NCI-H146 (cell line): ENCODE results near the gene HIGD1C.
"Not testable (repeated sequence)": the region's sequence is repeated elsewhere in the genome, so short reads cannot be mapped to it uniquely, and the experiment has no call there.

Source experiments
- DNase-seq: peaks from one replicate; lab custom pipeline; 2025; lab: John Stamatoyannopoulos, UW

The HIGD1C gene

DNA sequence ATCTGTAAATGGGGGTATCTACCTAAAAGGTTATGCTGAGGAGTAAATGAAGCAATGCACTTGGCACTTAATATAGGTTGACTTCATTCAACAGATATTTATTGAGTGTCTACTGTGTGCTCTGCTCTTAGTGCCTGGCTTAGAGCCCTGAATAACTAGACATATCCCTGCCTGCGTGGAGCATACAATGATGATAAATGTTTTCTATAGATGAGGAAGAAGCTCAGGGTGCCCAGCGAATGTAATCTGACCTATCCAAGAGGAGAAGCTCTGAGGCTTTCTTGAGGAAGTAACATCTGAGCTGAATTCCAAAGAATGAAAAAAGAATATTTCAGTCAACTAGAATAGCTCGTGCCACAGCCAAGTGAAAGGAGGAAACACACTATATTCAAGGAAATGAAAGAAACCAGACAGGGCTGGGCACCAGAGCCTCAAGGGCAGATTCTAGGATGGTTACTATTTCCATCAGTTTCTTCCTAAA is 17.9 kb upstream of the HIGD1C start:
- DNase-seq: no peak

DNA sequence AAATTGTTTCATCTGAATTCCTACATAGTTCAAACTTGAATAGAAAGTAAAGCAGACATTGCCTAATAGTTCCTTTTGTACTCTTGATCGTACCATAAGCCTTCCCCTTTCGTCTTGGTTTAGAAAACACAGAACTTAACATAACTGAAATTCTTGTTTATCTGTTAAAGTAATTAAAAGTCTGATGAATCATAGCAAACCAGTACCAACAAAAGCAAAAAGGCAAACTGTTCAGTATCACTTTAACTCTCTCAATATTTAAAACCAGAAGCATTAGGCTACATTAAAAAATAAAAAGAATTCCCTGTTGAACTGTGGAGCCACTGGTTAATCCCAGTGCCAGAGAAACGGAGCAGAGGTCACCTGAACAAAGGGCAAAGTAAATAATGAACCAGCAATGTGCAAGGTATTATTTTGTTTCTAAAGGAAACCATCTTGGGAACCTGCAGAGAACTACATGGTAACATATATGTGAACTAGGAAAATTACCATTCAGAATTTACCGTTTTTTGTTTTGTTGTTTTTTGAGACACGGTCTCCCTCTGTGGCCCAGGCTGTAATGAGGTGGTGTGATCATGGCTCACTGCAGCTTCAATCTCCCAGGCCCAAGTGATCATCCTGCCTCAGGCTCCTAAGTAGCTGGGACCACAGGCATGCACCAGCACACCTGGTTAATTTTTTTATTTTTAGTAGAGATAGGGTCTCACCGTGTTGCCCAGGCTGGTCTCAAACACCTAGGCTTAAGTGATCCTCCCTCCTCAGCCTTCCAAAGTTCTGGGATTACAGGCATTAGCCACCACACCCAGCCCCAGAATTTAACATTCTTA is 17.1 kb upstream of the HIGD1C start:
- no peak for DNase-seq

DNA sequence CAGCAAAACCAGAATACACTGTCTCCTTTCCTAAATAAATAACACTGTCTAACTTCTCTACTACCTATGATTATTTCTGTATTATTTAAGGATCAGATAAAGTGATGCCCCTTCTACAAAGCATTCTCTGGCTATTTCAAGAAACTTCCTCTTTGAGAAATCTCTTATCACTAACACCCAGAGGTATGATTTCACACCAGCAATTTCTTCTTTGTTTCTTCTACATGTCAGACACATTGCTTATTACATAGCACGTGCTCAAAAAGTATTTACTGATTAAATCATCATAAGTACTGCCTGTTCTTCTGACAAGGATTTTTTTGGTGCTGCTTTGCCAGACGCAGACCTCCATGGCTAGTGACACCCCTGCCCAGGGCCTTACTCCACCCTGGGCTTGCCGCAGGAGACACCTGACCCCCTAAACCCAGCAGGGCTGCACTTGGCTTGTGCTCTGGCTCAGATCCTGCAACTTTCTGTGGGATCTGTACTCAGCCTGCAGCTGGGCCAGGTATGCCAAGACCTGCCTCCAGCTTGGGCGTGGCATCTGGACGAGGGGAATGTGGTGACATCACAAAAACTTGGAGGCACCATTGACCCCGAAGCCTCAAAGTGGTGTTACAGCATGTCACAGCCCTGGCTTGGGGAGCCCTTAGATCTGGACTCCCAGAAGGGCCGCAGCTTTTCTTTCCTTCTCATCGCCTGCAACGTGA is 15.4 kb upstream of the HIGD1C start:
- no peak for DNase-seq

DNA sequence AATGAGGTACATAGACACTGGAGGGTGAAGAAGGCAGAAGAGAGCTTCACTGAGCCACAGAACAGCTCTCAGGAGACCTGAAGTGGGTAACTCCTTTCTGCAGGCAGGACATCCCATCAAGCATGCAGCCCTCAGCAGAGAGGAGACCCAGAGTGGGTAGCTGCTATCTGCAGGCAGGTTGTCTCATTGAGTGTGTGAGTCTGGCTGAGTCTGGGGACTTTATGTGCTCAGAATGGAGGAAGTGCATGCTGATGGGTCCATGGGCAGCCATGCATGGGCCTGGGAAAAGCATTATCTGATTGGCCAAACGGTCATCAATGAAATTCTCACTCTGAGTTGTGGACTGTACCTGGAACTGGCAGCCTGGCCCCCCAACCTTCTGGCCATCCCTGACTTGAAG is 14.7 kb upstream of the HIGD1C start:
- DNase-seq: no peak

DNA sequence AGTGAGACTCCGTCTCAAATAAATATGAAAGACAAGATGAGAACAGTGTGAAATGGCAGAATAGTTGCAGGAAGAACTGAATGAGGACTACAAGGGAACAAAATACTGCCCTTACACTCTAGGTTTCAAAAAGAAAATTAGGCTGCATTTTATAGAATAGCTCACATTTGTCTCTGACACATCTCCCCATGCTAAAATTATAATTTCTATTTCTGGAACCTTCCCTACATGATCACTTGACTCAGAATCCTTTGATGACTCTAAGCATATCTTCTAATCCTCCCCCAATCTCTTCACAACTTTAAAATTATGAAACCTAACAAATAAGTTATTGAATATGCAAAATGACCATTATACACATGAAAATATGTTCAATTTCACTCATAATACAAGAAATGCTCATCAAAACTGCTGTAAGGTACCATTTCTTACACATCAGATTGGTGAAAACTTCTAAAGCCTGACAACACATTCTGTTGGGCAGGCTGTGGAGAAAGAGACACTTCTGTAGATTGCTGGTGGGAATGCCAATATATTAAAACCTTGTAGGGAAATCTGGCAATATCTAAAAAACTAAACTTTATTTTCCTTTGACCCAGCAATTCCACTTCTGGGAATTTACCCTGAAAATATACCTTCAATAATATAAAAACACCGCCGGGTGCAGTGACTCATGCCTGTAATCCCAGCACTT is 4.3 kb upstream of the HIGD1C start:
- DNase-seq: no peak

DNA sequence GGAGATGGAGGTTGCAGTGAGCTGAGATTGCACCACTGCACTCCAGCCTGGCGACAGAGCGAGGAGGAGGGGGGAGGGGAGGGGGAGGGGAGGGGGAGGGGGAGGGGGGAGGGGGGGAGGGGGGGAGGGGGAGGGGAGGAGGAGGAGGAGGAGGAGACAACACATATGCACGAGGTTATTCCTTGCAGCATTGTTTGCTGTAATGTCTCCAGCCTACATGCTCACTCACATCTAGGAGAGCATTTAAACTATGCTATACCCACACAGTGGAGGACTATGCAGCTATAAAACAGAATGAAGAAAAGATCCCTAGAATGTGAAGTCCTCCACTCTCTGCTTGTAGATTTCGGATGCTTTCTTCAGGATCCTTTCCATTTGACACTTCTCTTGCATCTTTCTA is 3.5 kb upstream of the HIGD1C start:
- DNase-seq: no peak

DNA sequence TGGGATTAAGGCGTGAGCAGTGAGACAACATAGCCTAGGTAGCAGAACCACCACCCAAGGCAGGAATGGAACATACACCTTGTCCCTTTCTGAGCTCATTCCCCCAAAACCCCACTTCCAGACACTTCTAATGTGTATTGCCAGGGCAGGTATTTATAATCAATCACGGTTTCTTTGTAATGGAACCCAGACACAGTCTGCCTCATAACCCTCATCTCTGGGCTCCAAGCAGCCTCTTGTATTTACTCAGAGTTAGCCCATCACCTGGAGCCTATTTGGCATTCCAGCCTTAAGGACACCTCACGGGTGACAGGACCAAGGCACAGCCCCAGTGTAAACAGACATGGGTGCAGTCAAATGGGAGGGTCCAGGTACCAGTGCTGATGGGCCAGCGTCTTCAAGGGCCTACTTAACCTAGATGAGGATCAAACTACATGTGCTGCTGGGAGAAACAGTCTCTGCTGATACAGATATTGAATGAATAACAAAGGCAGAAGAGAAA is 2.5 kb upstream of the HIGD1C start:
- DNase-seq: no peak

DNA sequence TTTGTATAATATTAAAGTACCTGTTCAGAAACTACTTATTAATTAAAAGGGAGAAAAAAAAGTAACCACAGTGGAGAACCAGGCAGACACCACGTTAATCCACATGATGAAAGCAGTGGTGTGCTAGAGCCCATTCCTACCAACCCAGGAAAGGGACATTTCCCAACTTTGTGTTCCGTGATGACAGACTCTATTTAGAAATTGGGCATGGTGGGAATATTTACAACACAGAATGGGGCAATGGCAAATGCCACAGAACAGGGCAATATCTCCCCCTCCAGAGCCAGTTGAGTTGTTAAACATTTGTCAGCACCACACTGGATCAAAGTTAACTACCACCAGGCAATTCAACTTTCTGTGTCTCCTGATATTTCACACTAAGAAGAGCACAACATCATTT is 1.2 kb upstream of the HIGD1C start:
- no peak for DNase-seq

DNA sequence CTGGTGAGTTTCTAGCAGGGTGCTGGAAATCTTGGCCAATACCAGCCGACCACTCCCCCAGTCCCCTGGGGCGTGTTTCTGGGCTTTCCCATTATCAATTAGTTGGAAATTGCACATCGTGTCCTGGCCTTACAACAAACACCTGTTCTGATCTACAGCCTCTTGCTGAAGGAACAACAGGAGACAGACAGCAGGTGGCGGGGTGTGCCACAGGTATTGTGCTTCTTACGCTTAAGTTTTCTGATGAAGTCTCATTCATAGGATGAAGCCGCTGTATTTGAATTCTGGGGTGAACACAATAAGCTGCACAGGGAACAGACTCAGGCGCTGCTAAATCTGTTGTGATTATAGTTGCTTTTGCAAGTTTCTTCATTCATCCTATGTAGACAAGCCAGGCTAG is 703 bp downstream of the HIGD1C start:
- peak; percentile 88 for DNase-seq

DNA sequence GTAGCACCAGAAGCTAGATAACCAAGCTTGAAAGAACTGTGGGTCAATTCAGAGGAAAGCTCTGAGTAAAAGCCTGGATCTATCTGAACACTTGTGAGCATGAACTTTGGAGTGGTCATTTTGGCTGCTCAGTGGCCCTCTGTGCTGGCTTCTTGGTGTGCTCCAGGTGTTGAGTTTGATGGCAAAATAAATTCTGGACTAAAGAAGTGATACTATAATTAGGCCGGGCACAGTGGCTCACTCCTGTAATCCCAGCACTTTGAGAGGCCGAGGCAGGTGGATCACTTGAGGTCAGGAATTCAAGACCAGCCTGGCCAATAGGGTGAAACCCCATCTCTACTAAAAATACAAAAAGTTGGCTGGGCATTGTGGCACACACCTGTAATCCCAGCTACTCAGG is 2.4 kb downstream of the HIGD1C start:
- DNase-seq: not testable (repeated sequence)

DNA sequence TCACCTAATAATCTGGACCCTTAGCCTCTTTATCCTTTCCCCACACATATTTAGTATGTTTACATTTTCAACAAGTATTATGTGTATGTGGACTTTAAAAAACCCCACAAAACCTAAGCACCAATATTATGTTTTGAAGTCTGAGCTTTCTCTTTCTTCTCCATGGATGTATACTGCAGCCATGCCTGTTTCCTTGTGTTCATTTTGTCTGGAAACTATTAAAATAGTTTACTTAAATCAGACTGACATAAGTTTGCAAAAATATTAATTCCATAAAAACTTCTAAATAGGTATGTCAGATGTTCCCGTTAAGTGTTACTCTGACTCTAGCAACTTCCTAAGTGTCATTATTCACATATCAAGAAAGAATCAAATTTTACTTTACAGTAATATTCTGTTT is 2.9 kb downstream of the HIGD1C start:
- no peak for DNase-seq

DNA sequence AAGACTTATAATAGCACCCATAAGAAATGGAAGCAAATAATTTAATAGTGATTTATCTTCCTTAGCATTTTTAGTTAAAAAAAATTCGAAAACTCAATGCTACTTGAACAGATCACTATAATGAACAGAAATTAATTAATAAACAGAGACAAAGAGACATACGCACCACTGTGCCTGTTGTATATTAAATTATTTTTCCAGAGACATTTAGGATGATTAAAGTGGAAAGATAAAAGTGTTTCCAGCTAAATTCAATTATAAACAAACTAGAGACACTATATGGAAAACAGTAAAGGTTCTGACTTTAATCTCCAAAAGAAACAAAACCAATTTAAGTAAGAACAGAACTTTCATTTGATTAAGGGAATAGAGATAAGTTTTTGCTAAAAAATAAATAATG is 3.4 kb downstream of the HIGD1C start:
- DNase-seq: no peak

DNA sequence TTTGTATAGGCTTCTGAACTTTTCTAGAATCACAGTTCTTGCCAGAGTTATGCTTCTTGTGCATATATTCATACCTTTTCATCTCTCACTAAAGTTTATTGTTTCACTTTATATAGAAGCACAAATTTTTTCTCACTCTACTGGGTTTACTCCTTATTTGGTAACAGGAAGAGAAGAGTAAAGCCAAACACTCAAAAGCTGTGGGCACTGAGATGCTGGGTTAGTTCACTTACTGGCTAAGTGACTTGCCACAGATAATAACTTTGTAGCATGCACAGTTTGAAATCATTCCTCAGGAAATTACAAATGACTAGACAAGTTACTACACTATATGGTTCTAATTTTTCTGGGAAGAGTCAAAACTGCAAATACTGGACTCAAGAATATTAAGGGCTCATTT is 7.8 kb downstream of the HIGD1C start:
- DNase-seq: no peak

DNA sequence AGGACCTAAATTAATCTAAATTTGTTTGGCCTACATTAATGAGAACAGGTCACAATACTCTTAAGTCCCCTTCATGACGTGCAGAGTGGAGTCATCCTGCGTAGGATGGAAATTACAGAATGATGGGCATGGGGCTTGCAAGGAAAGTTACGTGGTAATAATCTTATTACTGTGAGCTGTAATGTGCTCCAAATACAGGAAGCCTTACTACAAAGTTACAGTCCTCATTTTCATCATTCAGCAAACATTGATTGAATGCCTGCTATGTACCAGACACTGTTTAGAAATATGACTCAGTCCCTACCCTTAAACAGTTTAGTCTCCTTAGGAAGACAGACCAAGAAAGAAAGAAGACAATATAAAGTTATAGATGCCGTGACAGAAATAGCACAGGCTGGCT is 9.4 kb downstream of the HIGD1C start:
- DNase-seq: no peak

DNA sequence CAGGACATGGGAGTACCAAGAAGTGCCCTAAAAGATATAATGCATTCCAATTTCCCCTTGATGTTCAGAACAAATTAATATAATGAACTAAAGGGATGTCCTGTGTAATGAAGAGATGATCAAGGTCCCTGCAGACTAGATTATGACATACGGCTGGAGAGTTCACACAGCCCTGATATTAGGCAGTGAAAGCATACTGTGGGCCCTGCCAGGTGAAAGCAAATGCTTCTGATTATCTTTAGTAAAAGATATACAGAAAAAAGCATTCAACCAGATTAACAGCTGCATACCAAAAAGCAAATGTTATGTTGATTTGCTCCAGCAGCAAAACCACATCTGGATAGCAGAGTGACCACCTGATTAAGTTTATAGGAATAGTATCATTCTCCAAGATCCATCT is 12.1 kb downstream of the HIGD1C start:
- DNase-seq: no peak

DNA sequence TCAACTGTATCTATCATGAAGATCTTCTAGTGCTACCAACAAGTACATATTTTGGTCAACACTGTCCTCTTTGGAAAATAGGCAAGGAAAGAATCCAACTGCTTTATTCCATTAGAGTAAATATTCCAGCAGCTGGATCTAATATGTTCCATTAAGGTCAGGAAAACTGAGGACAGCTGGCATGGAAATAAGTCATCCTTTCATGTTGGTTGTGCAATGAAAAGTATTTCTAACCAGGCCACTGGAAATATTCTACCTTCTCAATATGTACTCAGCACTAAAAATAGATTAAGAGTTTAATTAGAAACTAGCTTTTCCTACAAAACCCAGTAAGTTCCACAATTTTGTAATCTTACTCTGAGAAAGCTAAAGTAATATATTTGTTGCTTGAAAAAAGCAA is 19.6 kb downstream of the HIGD1C start:
- no peak for DNase-seq

DNA sequence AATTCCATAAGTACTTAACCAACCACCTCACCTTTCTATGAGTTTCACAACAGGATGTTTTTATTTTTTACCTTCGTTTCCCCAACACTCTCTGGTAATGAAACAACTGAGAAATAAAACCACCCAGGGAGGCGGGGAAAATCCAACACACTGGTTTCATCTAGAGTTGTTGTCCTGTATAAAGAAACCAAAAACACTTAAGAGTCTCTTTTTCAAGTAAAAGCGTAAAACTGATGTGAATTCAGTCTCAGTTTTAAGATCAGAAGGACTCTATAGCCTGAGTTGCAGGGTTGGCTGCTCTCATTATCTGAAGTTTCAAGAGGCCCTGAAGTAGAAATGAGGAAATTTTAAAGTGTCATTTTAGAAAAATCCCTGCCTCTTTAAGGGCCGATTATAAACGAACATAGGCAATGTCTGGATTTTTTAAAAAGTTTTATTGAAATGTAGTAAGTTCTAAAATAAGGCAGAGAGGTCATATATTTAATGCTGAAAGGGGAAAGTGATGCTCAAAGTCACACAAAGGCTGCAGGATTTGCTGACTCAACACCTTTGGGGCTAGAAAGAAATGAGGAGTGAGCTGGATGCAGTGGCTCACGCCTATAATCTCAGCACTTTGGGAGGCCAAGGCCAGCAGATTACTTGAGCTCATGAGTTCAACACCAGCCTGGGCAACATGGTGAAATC is 27.2 kb downstream of the HIGD1C start:
- DNase-seq: no peak

DNA sequence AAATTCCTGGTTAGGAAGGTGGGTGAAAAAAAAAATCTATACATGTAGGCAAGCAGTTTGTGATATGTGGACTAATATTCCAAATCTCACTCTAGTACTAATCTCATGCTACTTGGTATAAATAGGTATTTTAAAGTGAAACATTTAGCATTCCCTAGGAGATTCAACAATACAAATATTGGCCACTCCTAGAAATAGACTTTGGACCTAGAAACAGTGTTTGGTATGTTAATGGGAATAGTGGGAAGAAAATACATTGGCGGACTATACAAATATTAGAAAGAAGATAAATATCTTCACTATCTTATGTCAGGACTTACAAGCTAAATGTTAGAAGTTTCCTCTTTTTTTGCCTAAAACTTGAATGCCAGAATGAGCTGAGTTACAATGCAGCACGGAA is 28.2 kb downstream of the HIGD1C start:
- no peak for DNase-seq

DNA sequence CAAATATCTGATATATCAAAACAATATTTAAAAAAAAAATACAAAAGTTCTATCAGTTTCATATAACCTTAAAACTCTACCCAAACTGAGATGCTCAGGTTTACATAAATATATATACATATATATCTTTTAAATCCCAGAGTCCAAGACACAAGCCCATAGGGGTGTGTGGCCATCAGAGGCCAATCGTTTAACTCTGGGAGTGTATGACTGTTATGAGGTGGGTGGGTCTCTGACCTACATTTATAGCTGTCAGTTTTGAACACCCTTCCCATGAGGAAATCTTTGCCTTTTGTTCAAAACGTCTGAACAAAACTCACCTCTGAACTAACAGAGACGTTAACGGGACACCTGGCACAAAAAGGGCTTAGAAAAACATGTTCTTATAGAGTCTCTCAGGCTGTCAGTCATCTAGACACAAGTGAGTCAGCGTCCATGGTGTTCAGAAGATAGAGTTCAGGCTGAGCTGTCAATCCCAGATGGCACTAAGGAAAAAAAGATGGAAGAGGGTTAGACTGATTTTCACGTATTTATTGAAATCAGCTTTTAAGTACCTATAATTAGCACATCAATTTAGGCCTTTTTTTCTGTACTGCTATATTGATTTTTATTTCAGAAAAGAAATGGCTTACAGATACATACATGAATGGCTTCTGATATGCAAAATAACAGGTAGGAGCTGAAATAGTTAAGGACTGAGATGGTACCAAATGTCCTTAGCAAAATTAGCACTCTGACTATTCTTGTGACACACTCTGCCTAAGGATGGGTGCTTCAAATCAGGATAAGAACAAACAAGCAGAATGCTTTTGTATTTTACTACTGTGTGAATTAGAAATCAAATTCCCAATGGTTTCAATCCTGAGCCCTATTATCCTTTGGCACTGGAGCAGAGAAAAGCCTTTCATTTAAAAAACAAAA is 29.2 kb downstream of the HIGD1C start:
- no peak for DNase-seq

DNA sequence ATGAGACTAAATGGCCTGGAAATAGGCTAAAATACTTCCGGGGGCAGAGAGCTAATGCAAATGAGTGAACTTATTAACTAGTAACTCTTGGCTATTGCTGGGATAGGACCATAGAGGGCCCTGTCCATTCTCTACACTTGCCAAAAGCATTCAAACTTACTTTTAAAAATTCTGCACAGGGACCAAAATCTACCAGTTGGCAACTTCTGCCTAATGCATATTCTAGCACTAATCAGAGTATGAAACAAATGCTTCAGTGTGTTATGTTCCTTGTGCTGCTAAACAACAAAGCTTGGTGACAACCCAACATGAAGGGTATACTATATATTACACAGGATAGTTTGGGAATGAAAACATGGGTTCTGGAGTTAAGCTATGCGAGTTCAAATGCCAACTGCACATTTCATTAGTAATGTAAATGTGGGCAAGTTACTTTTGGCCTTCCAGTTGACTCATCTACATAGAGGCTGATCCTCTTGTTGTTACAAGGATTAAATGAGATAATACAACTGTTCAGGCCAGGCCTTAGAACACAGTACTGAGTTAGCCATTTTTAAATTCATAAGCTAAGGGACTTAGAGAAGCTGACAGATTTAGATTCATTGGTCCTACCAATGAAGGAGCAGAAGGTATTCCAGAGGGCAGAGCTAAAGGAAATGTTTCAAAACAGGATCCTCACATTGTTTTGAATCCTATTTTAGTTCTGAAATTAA is 32.4 kb downstream of the HIGD1C start:
- DNase-seq: no peak
